Measurements from ENCODE around the gene CCDC66. TPM values are rescaled to one million over a fixed set of nuclear protein-coding genes. Genes with fewer than 3 reads are reported as not detected.
A peak's percentile ranks its signal among the peaks of the same experiment; 100 is the strongest.
"Not testable (repeated sequence)": the region's sequence is repeated elsewhere in the genome, so short reads cannot be mapped to it uniquely, and the experiment has no call there.

Gene CCDC66
- total RNA-seq, 1 donor from 2014 or later, result 19.2 TPM

GRCh38 chr3:56547486-56547885, 9.5 kb upstream of the CCDC66 start:
- intact Hi-C loops (cut with DNase I), result no loop called here
- H3K9me3 ChIP-seq, result no peaks in the 10 kb centered on the region
- H3K4me1 ChIP-seq, result no peaks in the 10 kb centered on the region
- H3K36me3 ChIP-seq, result no peaks in the 10 kb centered on the region
- no peak for DNase-seq (ENCODE audit: extremely low spot score in 2 of 2)
- no peak overlapping the region for H3K27ac ChIP-seq
- H3K4me3 ChIP-seq, result no peak overlapping the region
- no peak for TF ChIP-seq POLR2A (IDR thresholded peaks at IDR 0.05)
- TF ChIP-seq CTCF (IDR thresholded peaks at IDR 0.05), result no peak
- no peak for TF ChIP-seq POLR2AphosphoS5 (IDR thresholded peaks at IDR 0.05; ENCODE audit: insufficient read depth in 1 of 2, low read depth in 1 of 2)
- H3K27me3 ChIP-seq, result no peaks in the 10 kb centered on the region

GRCh38 chr3:56557831-56558170, 826 bp downstream of the CCDC66 start:
- peaks cover 0 to 9% of the 10 kb centered on the region in 2 donors for H3K36me3 ChIP-seq
- peak overlapping the region; percentile 77 to 78 for H3K4me3 ChIP-seq
- no peaks in the 10 kb centered on the region for H3K9me3 ChIP-seq
- H3K27me3 ChIP-seq, result no peaks in the 10 kb centered on the region
- TF ChIP-seq POLR2A (IDR thresholded peaks at IDR 0.05) (no peak), POLR2AphosphoS5 (IDR thresholded peaks at IDR 0.05; ENCODE audit: insufficient read depth in 1 of 2, low read depth in 1 of 2) (no peak), CTCF (IDR thresholded peaks at IDR 0.05) (peak in 1 of 3 experiments; percentile 3)
- H3K4me1 ChIP-seq, result peaks cover 17% of the 10 kb centered on the region
- no peak for DNase-seq (ENCODE audit: extremely low spot score in 2 of 2)
- peak overlapping the region; percentile 80 for H3K27ac ChIP-seq
- intact Hi-C loops (cut with DNase I), result no loop called here

GRCh38 chr3:56573501-56573900, 16.5 kb downstream of the CCDC66 start:
- intact Hi-C loops (cut with DNase I), result no loop called here
- Histone ChIP-seq H3K9me3 (no peaks in the 10 kb centered on the region), H3K27ac (no peak overlapping the region), H3K4me3 (no peak overlapping the region), H3K27me3 (no peaks in the 10 kb centered on the region), H3K36me3 (peaks cover 0 to 36% of the 10 kb centered on the region in 2 donors), H3K4me1 (no peaks in the 10 kb centered on the region)
- DNase-seq (ENCODE audit: extremely low spot score in 2 of 2), result no peak
- no peak for TF ChIP-seq POLR2A (IDR thresholded peaks at IDR 0.05)
- TF ChIP-seq CTCF (IDR thresholded peaks at IDR 0.05), result no peak
- TF ChIP-seq POLR2AphosphoS5 (IDR thresholded peaks at IDR 0.05; ENCODE audit: insufficient read depth in 1 of 2, low read depth in 1 of 2), result no peak

- DNase-seq (ENCODE audit: extremely low spot score in 2 of 2); H3K27ac ChIP-seq; H3K9me3 ChIP-seq; H3K36me3 ChIP-seq; H3K27me3 ChIP-seq; intact Hi-C loops (cut with DNase I); H3K4me1 ChIP-seq; H3K4me3 ChIP-seq: not testable (repeated sequence)
Observed at GRCh38 chr3:56581941-56582340, 25.0 kb downstream of the CCDC66 start.

- H3K9me3 ChIP-seq; H3K4me3 ChIP-seq; DNase-seq (ENCODE audit: extremely low spot score in 2 of 2); H3K27ac ChIP-seq; H3K27me3 ChIP-seq; H3K36me3 ChIP-seq; intact Hi-C loops (cut with DNase I); H3K4me1 ChIP-seq: not testable (repeated sequence)
Observed at GRCh38 chr3:56584275-56584674, 27.3 kb downstream of the CCDC66 start.

GRCh38 chr3:56590814-56591213, 33.8 kb downstream of the CCDC66 start:
- Histone ChIP-seq H3K36me3 (peaks cover 0 to 7% of the 10 kb centered on the region in 2 donors), H3K27ac (no peak overlapping the region), H3K27me3 (no peaks in the 10 kb centered on the region), H3K4me1 (no peaks in the 10 kb centered on the region), H3K9me3 (no peaks in the 10 kb centered on the region), H3K4me3 (no peak overlapping the region)
- no peak for DNase-seq (ENCODE audit: extremely low spot score in 2 of 2)
- intact Hi-C loops (cut with DNase I), result no loop called here
- TF ChIP-seq CTCF (IDR thresholded peaks at IDR 0.05) (no peak), POLR2AphosphoS5 (IDR thresholded peaks at IDR 0.05; ENCODE audit: insufficient read depth in 1 of 2, low read depth in 1 of 2) (no peak), POLR2A (IDR thresholded peaks at IDR 0.05) (no peak)

All from vagina (tissue), 2 donors.